ENCODE results near the gene FAM162B.
"Not testable (repeated sequence)": the region's sequence is repeated elsewhere in the genome, so short reads cannot be mapped to it uniquely, and the experiment has no call there.

Gene FAM162B

DNA sequence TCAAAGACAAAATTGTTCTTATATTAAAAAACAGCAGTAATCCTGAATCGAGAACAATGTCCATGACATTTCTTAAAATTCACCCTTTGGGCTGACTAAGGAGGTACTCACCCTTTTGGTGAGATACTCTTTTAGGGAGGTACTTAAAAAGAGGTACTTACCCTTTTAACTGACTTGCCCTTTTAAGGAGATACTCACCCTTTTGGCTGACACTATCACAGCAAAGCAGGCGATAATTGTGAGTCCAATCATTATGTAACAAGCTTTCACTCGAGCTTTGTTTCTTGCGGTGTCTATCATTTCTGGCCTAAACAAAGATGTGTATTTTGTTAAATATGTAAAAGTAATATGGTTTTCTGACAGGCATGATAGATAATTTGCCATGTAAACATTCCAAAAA is 3.7 kb downstream of the FAM162B start:
- Histone ChIP-seq H4K91ac (ENCODE audit: low read length) (no peak overlapping the region), H3K9ac (ENCODE audit: low read length) (no peak overlapping the region), H3K36me3 (ENCODE audit: control insufficient read depth in 1 of 2, insufficient read depth in 2 of 2, low read depth in 1 of 2, low read length in 2 of 2) (no peaks in the 10 kb centered on the region), H4K8ac (ENCODE audit: low read length) (no peak overlapping the region), H3K4me2 (ENCODE audit: low read length, poor library complexity, severe bottlenecking) (no peak overlapping the region), H3K4me1 (ENCODE audit: control insufficient read depth, insufficient read depth, low read depth, low read length) (peaks cover 12% of the 10 kb centered on the region), H3K23ac (ENCODE audit: low read length in 2 of 2) (no peak overlapping the region), H3K27ac (ENCODE audit: low read length, poor library complexity, severe bottlenecking) (no peak overlapping the region), H3K18ac (ENCODE audit: low read depth in 1 of 2, low read length in 2 of 2) (no peak overlapping the region), H3K27me3 (ENCODE audit: control insufficient read depth in 1 of 2, insufficient read depth in 1 of 2, low read length in 2 of 2) (peaks cover 12 to 13% of the 10 kb centered on the region in 2 experiments), H3K79me1 (replicated peaks; ENCODE audit: low read length, poor library complexity, severe bottlenecking) (no peaks in the 10 kb centered on the region), H3K4me3 (ENCODE audit: insufficient read depth in 1 of 2, low read depth in 1 of 2, low read length in 2 of 2) (no peak overlapping the region), H2BK120ac (ENCODE audit: low read depth, low read length) (no peak overlapping the region), H2BK12ac (ENCODE audit: low read length in 2 of 2) (no peak overlapping the region), H2BK15ac (ENCODE audit: low read depth, poor library complexity, severe bottlenecking) (no peak overlapping the region), H2AFZ (ENCODE audit: low read depth, low read length) (no peak overlapping the region), H3K9me3 (ENCODE audit: control insufficient read depth, low read length) (no peaks in the 10 kb centered on the region), H3K4ac (ENCODE audit: low read depth in 1 of 2, low read length in 2 of 2) (no peak overlapping the region), H3K14ac (ENCODE audit: low read length in 2 of 2) (no peak overlapping the region), H2AK5ac (ENCODE audit: low read length, severe bottlenecking) (no peak overlapping the region), H2BK5ac (ENCODE audit: low read depth, low read length, poor library complexity, severe bottlenecking) (no peak overlapping the region)
- DNase-seq = no peak
- 56% methylated on average over 3 of the region's 4 CpGs for WGBS

DNA sequence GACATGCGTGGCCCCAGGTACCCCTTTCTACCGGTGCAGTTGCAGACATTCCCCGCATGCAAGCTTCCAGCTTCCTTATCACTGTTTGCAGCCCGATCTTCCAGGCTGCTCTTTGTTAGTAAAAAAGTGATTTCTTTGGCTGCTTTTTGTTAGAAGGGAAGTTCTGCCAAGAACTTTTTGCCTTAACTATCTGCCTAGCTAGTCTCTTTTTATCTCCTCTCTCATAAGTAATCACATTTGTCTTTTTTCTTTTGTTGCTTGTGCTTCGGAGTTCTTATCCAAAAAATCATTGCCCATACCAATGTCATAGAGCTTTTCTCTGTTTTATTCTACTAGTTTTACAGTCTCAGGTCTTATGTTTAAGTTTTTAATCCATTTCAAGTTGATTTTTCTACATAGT is 20.3 kb downstream of the FAM162B start:
- H3K79me1 ChIP-seq (replicated peaks; ENCODE audit: low read length, poor library complexity, severe bottlenecking) = no peaks in the 10 kb centered on the region
- H2BK120ac ChIP-seq (ENCODE audit: low read depth, low read length) = no peak overlapping the region
- H2BK5ac ChIP-seq (ENCODE audit: low read depth, low read length, poor library complexity, severe bottlenecking) = no peak overlapping the region
- H3K4me3 ChIP-seq (ENCODE audit: insufficient read depth in 1 of 2, low read depth in 1 of 2, low read length in 2 of 2) = no peak overlapping the region
- no peak overlapping the region for H2AK5ac ChIP-seq (ENCODE audit: low read length, severe bottlenecking)
- H3K14ac ChIP-seq (ENCODE audit: low read length in 2 of 2) = no peak overlapping the region
- WGBS = 58% methylated on average over 3 of the region's 5 CpGs
- peaks cover 9% of the 10 kb centered on the region for H3K9me3 ChIP-seq (ENCODE audit: control insufficient read depth, low read length)
- no peak overlapping the region for H3K4me2 ChIP-seq (ENCODE audit: low read length, poor library complexity, severe bottlenecking)
- H4K8ac ChIP-seq (ENCODE audit: low read length) = no peak overlapping the region
- H3K36me3 ChIP-seq (ENCODE audit: control insufficient read depth in 1 of 2, insufficient read depth in 2 of 2, low read depth in 1 of 2, low read length in 2 of 2) = no peaks in the 10 kb centered on the region
- no peak overlapping the region for H2BK12ac ChIP-seq (ENCODE audit: low read length in 2 of 2)
- no peak overlapping the region for H4K91ac ChIP-seq (ENCODE audit: low read length)
- H3K18ac ChIP-seq (ENCODE audit: low read depth in 1 of 2, low read length in 2 of 2) = no peak overlapping the region
- H2BK15ac ChIP-seq (ENCODE audit: low read depth, poor library complexity, severe bottlenecking) = no peak overlapping the region
- H3K9ac ChIP-seq (ENCODE audit: low read length) = no peak overlapping the region
- no peaks in the 10 kb centered on the region for H3K27me3 ChIP-seq (ENCODE audit: control insufficient read depth in 1 of 2, insufficient read depth in 1 of 2, low read length in 2 of 2)
- H3K23ac ChIP-seq (ENCODE audit: low read length in 2 of 2) = no peak overlapping the region
- DNase-seq = no peak
- no peak overlapping the region for H3K4ac ChIP-seq (ENCODE audit: low read depth in 1 of 2, low read length in 2 of 2)
- H3K27ac ChIP-seq (ENCODE audit: low read length, poor library complexity, severe bottlenecking) = no peak overlapping the region
- H2AFZ ChIP-seq (ENCODE audit: low read depth, low read length) = no peak overlapping the region
- no peaks in the 10 kb centered on the region for H3K4me1 ChIP-seq (ENCODE audit: control insufficient read depth, insufficient read depth, low read depth, low read length)

DNA sequence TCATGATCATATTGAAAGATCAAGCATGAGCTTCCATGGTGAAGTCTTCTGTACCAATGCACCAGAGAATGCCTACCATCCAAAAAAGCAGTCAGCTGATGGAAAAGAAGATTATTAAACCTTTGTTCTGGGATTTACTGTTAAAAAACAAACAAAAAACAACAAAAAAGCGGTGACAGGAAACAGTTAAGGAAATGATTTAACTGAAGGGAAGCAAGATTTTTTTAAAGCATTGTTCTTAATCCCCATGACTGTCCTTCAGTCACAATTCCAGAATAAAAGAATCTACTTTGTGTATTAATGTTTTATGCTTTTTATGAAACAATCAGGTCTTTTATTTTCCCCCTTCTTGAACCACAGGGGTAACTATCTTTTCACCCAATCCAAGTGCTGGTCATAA is 23.9 kb downstream of the FAM162B start:
- Histone ChIP-seq H2BK12ac (ENCODE audit: low read length in 2 of 2) (no peak overlapping the region), H3K18ac (ENCODE audit: low read depth in 1 of 2, low read length in 2 of 2) (no peak overlapping the region), H3K9ac (ENCODE audit: low read length) (no peak overlapping the region), H3K4ac (ENCODE audit: low read depth in 1 of 2, low read length in 2 of 2) (no peak overlapping the region), H3K4me3 (ENCODE audit: insufficient read depth in 1 of 2, low read depth in 1 of 2, low read length in 2 of 2) (no peak overlapping the region), H3K79me1 (replicated peaks; ENCODE audit: low read length, poor library complexity, severe bottlenecking) (peaks cover 1% of the 10 kb centered on the region), H3K36me3 (ENCODE audit: control insufficient read depth in 1 of 2, insufficient read depth in 2 of 2, low read depth in 1 of 2, low read length in 2 of 2) (no peaks in the 10 kb centered on the region), H3K23ac (ENCODE audit: low read length in 2 of 2) (no peak overlapping the region), H3K27ac (ENCODE audit: low read length, poor library complexity, severe bottlenecking) (no peak overlapping the region), H2BK5ac (ENCODE audit: low read depth, low read length, poor library complexity, severe bottlenecking) (no peak overlapping the region), H2BK120ac (ENCODE audit: low read depth, low read length) (no peak overlapping the region), H4K8ac (ENCODE audit: low read length) (no peak overlapping the region), H3K14ac (ENCODE audit: low read length in 2 of 2) (no peak overlapping the region), H2AK5ac (ENCODE audit: low read length, severe bottlenecking) (no peak overlapping the region), H2BK15ac (ENCODE audit: low read depth, poor library complexity, severe bottlenecking) (no peak overlapping the region), H3K4me1 (ENCODE audit: control insufficient read depth, insufficient read depth, low read depth, low read length) (no peaks in the 10 kb centered on the region), H3K4me2 (ENCODE audit: low read length, poor library complexity, severe bottlenecking) (no peak overlapping the region), H2AFZ (ENCODE audit: low read depth, low read length) (no peak overlapping the region), H4K91ac (ENCODE audit: low read length) (no peak overlapping the region), H3K27me3 (ENCODE audit: control insufficient read depth in 1 of 2, insufficient read depth in 1 of 2, low read length in 2 of 2) (no peaks in the 10 kb centered on the region), H3K9me3 (ENCODE audit: control insufficient read depth, low read length) (peaks cover 17% of the 10 kb centered on the region)
- no CpG with 5 or more reads among the region's 1 CpG for whole genome bisulfite sequencing
- no peak for DNase-seq

DNA sequence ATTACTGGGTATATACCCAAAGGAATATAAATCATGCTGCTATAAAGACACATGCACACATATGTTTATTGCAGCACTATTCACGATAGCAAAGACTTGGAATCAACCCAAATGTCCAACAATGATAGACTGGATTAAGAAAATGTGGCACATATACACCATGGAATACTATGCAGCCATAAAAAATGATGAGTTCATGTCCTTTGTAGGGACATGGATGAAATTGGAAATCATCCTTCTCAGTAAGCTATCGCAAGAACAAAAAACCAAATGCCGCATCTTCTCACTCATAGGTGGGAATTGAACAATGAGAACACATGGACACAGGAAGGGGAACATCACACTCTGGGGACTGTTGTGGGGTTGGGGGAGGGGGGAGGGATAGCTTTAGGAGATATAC is 25.0 kb downstream of the FAM162B start:
- not testable (repeated sequence) for H4K8ac ChIP-seq (ENCODE audit: low read length); H2AK5ac ChIP-seq (ENCODE audit: low read length, severe bottlenecking); H3K4me2 ChIP-seq (ENCODE audit: low read length, poor library complexity, severe bottlenecking); H2BK12ac ChIP-seq (ENCODE audit: low read length in 2 of 2); H3K9ac ChIP-seq (ENCODE audit: low read length); H2BK5ac ChIP-seq (ENCODE audit: low read depth, low read length, poor library complexity, severe bottlenecking); H3K4ac ChIP-seq (ENCODE audit: low read depth in 1 of 2, low read length in 2 of 2); H3K36me3 ChIP-seq (ENCODE audit: control insufficient read depth in 1 of 2, insufficient read depth in 2 of 2, low read depth in 1 of 2, low read length in 2 of 2); H3K27me3 ChIP-seq (ENCODE audit: control insufficient read depth in 1 of 2, insufficient read depth in 1 of 2, low read length in 2 of 2); DNase-seq; H2AFZ ChIP-seq (ENCODE audit: low read depth, low read length); H3K14ac ChIP-seq (ENCODE audit: low read length in 2 of 2); H2BK120ac ChIP-seq (ENCODE audit: low read depth, low read length); H3K4me3 ChIP-seq (ENCODE audit: insufficient read depth in 1 of 2, low read depth in 1 of 2, low read length in 2 of 2); H3K18ac ChIP-seq (ENCODE audit: low read depth in 1 of 2, low read length in 2 of 2); H3K27ac ChIP-seq (ENCODE audit: low read length, poor library complexity, severe bottlenecking); H3K4me1 ChIP-seq (ENCODE audit: control insufficient read depth, insufficient read depth, low read depth, low read length); H3K23ac ChIP-seq (ENCODE audit: low read length in 2 of 2); H4K91ac ChIP-seq (ENCODE audit: low read length); H2BK15ac ChIP-seq (ENCODE audit: low read depth, poor library complexity, severe bottlenecking); H3K79me1 ChIP-seq (replicated peaks; ENCODE audit: low read length, poor library complexity, severe bottlenecking)
- WGBS = no CpG with 5 or more reads among the region's 3 CpGs
- H3K9me3 ChIP-seq (ENCODE audit: control insufficient read depth, low read length) = peaks cover 14% of the 10 kb centered on the region

Measured in mesenchymal stem cell (in vitro differentiated cells and primary cell).